Activated naive CD8-positive, alpha-beta T cell treated with anti-CD3 and anti-CD28 coated beads, Interleukin-2, amount 50 U/mL, for 24 hours (primary cell): ENCODE measurements around the gene CD151.

Source experiments
- ATAC-seq: fragments of 150-1000 bp; cut with Tn5 transposase; one replicate; pipeline ENCODE4 v1.10.0; 2021
- DNase-seq: peaks from one replicate; pipeline ENCODE4 v3.0.0; 2021
- H3K27ac Mint-ChIP-seq: one replicate; pipeline ENCODE4 v1.8.0; 2021; ENCODE audit warnings: mild to moderate bottlenecking, mixed read lengths
- H3K27me3 Mint-ChIP-seq: one replicate; pipeline ENCODE4 v1.8.0; 2021; ENCODE audit warnings: mixed read lengths
- H3K36me3 Mint-ChIP-seq: one replicate; pipeline ENCODE4 v1.8.0; 2021; ENCODE audit warnings: low read depth, mixed read lengths
- H3K4me1 Mint-ChIP-seq: one replicate; pipeline ENCODE4 v1.8.0; 2021; ENCODE audit warnings: mixed read lengths
- H3K4me3 Mint-ChIP-seq: one replicate; pipeline ENCODE4 v1.8.0; 2021; ENCODE audit warnings: mild to moderate bottlenecking, moderate library complexity, mixed read lengths
- H3K9me3 Mint-ChIP-seq: one replicate; pipeline ENCODE4 v1.8.0; 2021; ENCODE audit warnings: mixed read lengths

The CD151 gene

DNA sequence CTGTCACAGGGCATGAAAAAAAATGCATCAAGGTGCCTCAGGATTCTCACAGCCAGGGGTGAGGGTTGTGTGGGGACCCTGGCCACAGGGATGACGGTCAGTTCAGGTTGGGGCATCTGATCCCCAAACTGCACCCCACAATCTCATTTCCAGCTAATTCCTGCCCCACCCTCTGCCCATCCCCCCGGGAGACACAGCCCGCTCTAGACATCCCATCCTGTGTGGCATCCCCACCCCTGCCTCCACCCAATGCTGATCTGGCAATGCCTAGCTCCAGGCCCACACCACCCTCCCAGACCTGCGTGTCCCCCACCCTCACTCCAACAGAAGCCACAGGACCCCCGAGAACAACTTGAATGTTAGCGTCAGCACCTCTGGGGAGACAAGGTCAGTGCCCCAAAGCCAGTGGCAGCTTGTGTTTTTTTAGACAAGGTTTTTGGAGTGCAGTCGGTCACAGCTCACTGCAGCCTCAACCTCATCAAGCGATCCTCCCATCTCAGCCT lies 35.2 kb downstream of the CD151 start:
- Mint-ChIP-seq H3K36me3 (no peaks in the 10 kb centered on the region), H3K4me1 (no peaks in the 10 kb centered on the region), H3K4me3 (no peak overlapping the region), H3K27ac (no peak overlapping the region), H3K9me3 (no peaks in the 10 kb centered on the region), H3K27me3 (no peaks in the 10 kb centered on the region)
- DNase-seq = no peak
- no peak for ATAC-seq

DNA sequence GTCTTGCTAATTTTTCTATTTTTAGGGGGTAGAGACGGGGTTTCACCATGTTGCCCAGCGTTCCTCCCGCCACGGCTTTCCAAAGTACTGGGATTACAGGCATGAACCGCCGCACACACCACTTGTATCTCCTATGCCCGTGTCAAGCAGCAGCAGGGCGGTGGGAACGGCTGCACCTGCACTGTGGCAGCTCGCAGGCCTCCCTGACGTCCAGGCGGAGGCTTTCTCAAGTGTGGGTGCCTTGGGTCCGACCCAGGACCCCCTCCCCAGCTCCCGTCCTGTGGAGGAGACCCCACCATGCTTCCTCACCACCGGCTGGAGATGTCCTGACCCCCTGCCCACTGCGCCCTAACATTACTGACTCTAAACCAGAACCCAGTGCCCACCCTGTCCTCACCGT lies 35.6 kb downstream of the CD151 start:
- DNase-seq = no peak
- no peaks in the 10 kb centered on the region for H3K36me3 Mint-ChIP-seq
- no peak overlapping the region for H3K27ac Mint-ChIP-seq
- H3K4me3 Mint-ChIP-seq = no peak overlapping the region
- no peak for ATAC-seq
- no peaks in the 10 kb centered on the region for H3K4me1 Mint-ChIP-seq
- no peaks in the 10 kb centered on the region for H3K27me3 Mint-ChIP-seq
- H3K9me3 Mint-ChIP-seq = no peaks in the 10 kb centered on the region

DNA sequence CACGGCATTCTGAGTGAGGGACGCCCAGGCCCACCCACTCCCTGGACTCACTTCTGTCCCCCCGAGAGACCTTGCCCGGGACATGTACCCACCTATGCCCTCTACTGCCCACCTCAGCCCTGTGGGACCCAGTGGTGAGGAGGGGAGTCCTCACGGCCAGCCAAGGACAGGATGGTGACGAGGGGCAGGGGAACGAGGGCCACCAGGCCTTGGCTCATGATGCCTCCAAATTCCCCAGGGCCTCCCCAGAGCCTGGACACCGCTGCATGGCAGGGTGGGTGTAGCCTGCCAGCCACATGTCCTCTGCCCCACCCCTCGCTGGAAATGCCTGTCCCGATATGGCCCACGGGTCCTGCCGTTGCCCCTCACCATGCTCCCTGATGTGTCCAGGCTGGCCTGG lies 36.0 kb downstream of the CD151 start:
- Mint-ChIP-seq H3K27ac (no peak overlapping the region), H3K27me3 (no peaks in the 10 kb centered on the region), H3K4me1 (no peaks in the 10 kb centered on the region), H3K36me3 (peaks cover 4% of the 10 kb centered on the region), H3K9me3 (no peaks in the 10 kb centered on the region), H3K4me3 (no peak overlapping the region)
- ATAC-seq (no peak), DNase-seq (no peak)

DNA sequence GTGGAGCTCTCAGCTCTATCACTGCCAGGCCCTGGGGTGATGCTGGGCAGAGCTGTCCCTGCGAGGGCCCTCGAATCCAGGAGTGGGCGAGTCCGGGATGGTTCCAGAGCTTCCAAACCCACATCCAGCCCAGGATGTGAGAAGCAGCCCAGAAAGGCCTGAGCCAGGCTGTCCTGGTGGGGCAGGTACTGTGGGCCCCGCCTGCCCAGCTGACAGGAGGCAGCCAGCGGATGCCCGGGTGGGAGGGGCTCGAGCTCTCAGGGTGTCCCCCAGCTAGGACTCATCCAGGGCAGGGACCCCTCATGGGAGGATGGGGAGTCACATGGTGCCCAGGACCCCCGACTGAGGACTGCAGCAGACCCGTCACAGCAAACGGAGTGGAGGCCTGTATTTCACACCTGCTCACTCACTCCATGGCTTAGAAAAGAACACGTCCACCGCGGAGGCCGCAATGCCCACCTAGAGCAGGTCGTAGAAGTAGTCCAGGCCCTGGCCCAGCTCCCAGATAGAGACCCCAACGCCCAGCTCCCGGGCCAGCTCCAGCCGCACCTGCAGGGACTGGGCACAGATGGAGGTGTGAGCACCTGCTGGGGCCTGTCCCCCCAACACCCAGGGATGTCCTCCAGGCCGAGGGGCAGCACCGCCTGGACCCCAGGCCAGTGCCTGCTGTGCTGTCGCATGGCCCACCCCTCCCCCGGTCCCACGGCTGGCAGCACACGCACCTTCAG lies 36.8 kb downstream of the CD151 start:
- Mint-ChIP-seq H3K27me3 (no peaks in the 10 kb centered on the region), H3K4me1 (no peaks in the 10 kb centered on the region), H3K4me3 (no peak overlapping the region), H3K36me3 (peaks cover 5% of the 10 kb centered on the region), H3K9me3 (no peaks in the 10 kb centered on the region), H3K27ac (no peak overlapping the region)
- no peak for ATAC-seq
- no peak for DNase-seq

DNA sequence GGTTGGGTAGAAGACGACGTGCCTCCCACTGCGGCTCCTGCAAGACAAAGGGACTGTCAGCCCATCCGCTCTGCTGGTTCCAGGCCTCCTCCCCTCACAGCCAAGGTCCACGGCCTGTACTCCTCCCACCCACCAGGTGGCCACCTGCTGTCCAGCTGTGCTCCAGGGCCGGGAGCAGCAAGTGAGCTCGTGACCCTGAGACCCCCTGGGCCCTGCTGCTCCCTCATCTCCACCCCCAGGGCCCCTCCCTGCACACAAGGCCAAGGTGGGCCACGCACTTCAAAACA lies 37.3 kb downstream of the CD151 start:
- Mint-ChIP-seq H3K36me3 (peaks cover 5% of the 10 kb centered on the region), H3K4me1 (no peaks in the 10 kb centered on the region), H3K27me3 (no peaks in the 10 kb centered on the region), H3K4me3 (no peak overlapping the region), H3K9me3 (no peaks in the 10 kb centered on the region), H3K27ac (no peak overlapping the region)
- ATAC-seq = no peak
- no peak for DNase-seq

DNA sequence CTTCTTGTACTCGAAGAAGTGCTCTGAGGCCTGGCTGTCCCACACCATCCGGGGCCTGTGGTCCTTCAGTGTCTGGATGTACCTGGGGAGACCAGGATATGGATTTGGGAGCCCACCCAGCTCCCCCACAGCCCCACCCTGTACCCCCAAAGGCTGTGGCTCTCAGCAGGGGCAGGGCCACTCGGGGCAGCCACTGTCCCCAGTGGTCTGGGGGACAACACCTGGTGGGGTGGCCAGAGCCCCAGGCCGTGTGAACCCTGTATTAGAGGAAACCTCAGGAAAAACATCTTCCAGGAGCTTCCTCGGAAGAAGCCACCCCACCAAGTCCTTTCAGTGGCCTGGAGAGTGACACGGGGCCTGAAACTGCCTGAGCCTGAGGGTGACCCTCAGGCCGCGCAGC lies 37.7 kb downstream of the CD151 start:
- Mint-ChIP-seq H3K27me3 (no peaks in the 10 kb centered on the region), H3K27ac (no peak overlapping the region), H3K36me3 (peaks cover 5% of the 10 kb centered on the region), H3K4me1 (no peaks in the 10 kb centered on the region), H3K9me3 (no peaks in the 10 kb centered on the region), H3K4me3 (no peak overlapping the region)
- DNase-seq (no peak), ATAC-seq (no peak)

DNA sequence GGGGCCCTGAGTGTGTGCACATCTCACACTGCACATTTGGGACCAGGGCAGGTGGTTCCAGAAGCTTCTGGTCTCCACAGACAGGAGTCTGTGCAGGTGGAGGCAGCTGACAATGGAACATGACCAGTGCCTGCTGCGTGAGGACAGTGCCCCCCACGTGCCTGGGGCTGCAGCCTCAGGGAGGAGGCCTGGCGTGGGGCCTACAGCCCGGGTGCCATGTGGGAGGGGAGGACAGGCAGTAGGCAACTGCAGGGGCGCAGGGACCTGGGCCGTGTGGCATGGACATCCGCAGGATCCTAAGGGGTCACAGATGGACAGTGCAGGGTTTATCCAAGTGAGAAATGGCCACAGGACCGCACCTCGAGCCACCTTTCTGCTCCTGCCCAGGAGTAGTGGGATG lies 38.7 kb downstream of the CD151 start:
- Mint-ChIP-seq H3K36me3 (peaks cover 5% of the 10 kb centered on the region), H3K4me3 (no peak overlapping the region), H3K4me1 (no peaks in the 10 kb centered on the region), H3K9me3 (no peaks in the 10 kb centered on the region), H3K27me3 (no peaks in the 10 kb centered on the region), H3K27ac (no peak overlapping the region)
- ATAC-seq (no peak), DNase-seq (no peak)

DNA sequence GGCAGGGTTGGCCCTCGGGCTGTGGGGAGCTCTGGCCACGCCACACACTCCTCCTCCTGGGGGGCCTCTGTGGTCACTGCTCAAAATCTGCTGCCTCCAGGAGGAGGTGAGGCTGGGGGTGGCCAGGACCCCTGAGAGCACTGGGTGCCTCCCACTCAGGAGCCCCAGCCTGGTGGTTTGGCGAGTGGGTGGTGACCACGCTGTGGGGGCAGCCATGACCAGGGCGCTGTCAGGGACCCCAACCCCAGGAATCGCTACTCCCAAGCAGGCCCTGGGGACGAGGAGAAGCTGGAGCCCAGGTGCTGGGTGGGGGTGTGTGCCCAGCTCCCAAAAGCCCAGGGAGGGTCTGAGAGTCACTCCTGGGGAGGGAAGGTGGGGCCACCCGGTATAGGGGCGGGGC lies 40.0 kb downstream of the CD151 start:
- no peaks in the 10 kb centered on the region for H3K27me3 Mint-ChIP-seq
- H3K27ac Mint-ChIP-seq = no peak overlapping the region
- H3K4me1 Mint-ChIP-seq = no peaks in the 10 kb centered on the region
- no peaks in the 10 kb centered on the region for H3K9me3 Mint-ChIP-seq
- ATAC-seq (no peak), DNase-seq (no peak)
- H3K36me3 Mint-ChIP-seq = peaks cover 7% of the 10 kb centered on the region
- H3K4me3 Mint-ChIP-seq = no peak overlapping the region

DNA sequence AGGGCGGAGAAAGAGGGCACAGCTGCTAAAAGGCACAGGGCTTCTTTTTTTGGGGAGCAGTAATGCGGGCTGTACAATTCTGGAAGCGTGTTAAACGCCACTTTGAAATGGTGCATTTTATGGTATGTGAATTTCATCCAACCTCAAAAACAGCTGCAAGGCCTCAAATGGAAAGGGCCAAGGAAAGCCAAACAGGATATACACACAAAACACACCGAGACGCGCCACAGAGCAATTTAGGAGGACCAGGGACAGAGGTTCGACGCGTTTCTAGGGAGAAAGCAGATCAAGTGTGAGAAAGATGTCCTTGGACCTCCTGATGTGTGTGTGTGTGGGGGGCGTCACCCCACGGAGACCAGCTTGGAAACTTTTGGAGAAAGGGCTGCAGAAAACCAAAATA lies 41.0 kb downstream of the CD151 start:
- H3K27ac Mint-ChIP-seq = no peak overlapping the region
- no peaks in the 10 kb centered on the region for H3K27me3 Mint-ChIP-seq

DNA sequence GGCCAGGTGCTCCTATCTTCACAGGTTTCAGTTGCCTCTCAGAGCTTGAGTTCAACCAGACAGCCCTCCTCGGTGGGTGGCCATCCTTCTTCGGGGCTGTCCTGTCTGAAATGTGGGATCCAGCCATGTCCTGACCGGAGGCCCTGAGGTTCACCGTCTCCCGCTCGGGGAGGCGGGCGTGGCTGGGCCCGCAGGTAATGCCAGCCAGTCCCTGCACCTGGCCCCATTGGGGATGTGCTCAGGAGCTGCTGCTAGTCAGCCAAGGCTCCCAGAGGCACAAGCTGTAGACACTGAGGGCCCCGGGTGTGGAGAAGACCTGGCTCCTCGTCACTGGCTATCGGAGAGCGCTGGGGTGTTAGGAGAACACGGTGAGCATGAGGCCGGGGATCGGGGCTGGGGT lies 42.5 kb downstream of the CD151 start:
- Mint-ChIP-seq H3K27ac (no peak overlapping the region), H3K27me3 (no peaks in the 10 kb centered on the region), H3K4me1 (no peaks in the 10 kb centered on the region), H3K36me3 (peaks cover 12% of the 10 kb centered on the region), H3K4me3 (no peak overlapping the region), H3K9me3 (no peaks in the 10 kb centered on the region)
- no peak for ATAC-seq
- DNase-seq = no peak

More for the DNA sequence above, 41.0 kb downstream of the CD151 start:
- ATAC-seq (no peak), DNase-seq (no peak)
- Mint-ChIP-seq H3K4me1 (no peaks in the 10 kb centered on the region), H3K36me3 (peaks cover 9% of the 10 kb centered on the region), H3K9me3 (no peaks in the 10 kb centered on the region), H3K4me3 (no peak overlapping the region)

DNA sequence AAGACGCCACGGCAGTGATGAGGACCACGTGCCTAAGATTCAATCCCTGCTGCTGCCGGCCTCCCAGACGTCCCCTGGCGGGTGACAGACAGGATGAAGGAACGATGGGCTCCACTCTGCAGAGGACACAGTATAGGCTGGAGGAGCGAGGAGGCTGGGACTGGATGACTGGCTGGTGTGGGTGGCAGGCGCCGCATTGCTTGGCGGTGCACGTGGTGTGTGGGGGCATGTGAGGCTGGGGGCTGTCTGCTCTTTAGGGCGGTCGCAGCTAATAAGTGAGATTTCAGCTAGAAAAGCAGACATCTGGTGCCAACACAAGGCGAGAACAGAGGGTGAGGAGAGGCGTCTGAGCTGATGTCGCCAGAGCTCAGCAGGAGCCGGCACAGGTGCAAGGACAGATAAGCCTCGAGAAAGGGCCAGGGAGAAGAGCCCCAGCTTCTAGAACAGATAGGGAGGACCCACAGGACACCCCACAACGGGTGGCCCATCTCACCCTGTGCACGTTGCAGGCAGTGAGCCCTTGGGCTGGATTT lies 43.1 kb downstream of the CD151 start:
- ATAC-seq (no peak), DNase-seq (no peak)
- Mint-ChIP-seq H3K9me3 (no peaks in the 10 kb centered on the region), H3K4me1 (no peaks in the 10 kb centered on the region), H3K4me3 (no peak overlapping the region), H3K36me3 (peaks cover 12% of the 10 kb centered on the region), H3K27ac (no peak overlapping the region), H3K27me3 (no peaks in the 10 kb centered on the region)

DNA sequence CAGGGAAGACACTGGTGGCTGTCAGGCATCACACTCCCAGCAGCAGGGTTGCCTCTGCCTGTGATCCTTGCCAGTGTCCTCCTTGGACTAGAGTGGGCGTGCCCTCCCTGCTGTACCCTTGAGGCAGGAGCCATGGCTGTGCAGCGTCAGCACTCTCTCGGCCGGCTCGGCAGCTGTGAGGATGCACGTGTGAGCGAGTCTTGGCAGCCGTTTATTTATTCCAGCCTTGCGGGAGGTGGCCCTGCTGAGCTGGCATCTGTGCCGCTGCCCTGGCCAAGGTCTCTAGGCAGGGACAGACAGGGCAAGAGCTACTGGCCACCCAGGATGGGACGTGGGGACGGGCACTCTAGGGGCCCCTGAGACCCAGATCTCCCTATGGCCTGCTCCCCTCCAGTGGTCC lies 43.8 kb downstream of the CD151 start:
- no peak for ATAC-seq
- no peak for DNase-seq
- H3K27ac Mint-ChIP-seq = no peak overlapping the region
- H3K9me3 Mint-ChIP-seq = no peaks in the 10 kb centered on the region
- H3K27me3 Mint-ChIP-seq = no peaks in the 10 kb centered on the region
- peaks cover 12% of the 10 kb centered on the region for H3K36me3 Mint-ChIP-seq
- H3K4me3 Mint-ChIP-seq = no peak overlapping the region
- no peaks in the 10 kb centered on the region for H3K4me1 Mint-ChIP-seq

DNA sequence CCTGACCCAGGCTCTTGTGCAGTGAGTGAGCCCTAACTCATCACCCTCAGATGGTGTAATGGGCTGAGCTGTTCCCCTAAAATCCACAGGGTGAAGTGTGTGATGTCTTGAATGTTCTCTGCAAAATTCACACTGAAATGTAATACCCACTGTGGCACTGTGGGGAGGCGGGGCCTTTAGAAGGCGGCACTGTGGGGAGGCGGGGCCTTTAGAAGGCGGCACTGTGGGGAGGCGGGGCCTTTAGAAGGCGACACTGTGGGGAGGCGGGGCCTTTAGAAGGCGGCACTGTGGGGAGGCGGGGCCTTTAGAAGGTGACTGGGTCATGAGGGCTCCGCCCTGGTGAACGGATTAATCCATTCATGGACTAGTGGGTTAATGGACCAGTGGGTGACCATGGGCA lies 44.8 kb downstream of the CD151 start:
- Mint-ChIP-seq H3K36me3 (peaks cover 17% of the 10 kb centered on the region), H3K9me3 (no peaks in the 10 kb centered on the region), H3K4me3 (no peak overlapping the region), H3K4me1 (no peaks in the 10 kb centered on the region), H3K27ac (no peak overlapping the region), H3K27me3 (no peaks in the 10 kb centered on the region)
- DNase-seq (peak; percentile 35), ATAC-seq (peak; percentile 51)

DNA sequence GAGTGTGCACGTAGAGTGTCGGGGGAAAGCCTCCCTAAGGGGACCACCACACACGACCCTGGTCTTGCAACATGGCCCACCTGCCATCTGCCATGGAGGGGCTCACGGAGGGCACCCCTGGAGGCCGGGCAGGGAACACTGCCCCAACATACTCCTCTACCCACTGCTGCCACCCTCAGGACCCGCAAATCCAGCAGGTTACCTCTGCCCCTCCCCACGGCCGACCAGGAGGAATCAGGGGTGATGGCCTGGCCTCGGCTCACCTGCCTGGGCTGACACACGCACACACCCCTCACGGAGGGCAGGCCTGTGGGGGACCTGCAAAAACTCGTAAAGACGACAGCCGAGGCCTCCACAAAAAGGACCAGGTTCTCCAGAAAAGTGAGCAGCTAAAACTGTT lies 47.7 kb downstream of the CD151 start:
- DNase-seq = no peak
- Mint-ChIP-seq H3K4me3 (no peak overlapping the region), H3K4me1 (no peaks in the 10 kb centered on the region), H3K27ac (no peak overlapping the region), H3K9me3 (no peaks in the 10 kb centered on the region), H3K27me3 (no peaks in the 10 kb centered on the region), H3K36me3 (peaks cover 12% of the 10 kb centered on the region)
- ATAC-seq = no peak

DNA sequence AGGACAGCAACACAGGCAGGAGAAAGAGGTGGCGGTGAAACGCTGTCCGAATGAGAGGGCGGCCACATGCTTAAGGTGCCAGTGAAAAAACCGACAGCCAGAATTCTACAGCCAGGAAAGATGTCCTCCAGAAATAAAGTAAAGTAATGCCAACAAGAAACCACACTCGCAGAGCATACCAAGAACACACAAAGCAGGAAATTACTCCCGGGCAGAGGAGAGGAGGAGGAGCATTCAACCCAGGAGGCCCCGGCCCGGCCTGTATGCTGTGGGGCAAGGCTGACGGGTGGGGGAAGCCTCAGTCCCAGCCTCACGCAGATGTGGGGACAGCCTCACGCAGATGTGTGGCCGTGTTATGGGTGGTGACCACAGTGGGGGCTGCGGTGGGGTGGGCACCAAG lies 49.8 kb downstream of the CD151 start:
- peaks cover 14% of the 10 kb centered on the region for H3K36me3 Mint-ChIP-seq
- H3K9me3 Mint-ChIP-seq = no peaks in the 10 kb centered on the region
- no peak overlapping the region for H3K4me3 Mint-ChIP-seq
- ATAC-seq = no peak
- DNase-seq = no peak
- no peaks in the 10 kb centered on the region for H3K4me1 Mint-ChIP-seq
- H3K27ac Mint-ChIP-seq = no peak overlapping the region
- no peaks in the 10 kb centered on the region for H3K27me3 Mint-ChIP-seq

DNA sequence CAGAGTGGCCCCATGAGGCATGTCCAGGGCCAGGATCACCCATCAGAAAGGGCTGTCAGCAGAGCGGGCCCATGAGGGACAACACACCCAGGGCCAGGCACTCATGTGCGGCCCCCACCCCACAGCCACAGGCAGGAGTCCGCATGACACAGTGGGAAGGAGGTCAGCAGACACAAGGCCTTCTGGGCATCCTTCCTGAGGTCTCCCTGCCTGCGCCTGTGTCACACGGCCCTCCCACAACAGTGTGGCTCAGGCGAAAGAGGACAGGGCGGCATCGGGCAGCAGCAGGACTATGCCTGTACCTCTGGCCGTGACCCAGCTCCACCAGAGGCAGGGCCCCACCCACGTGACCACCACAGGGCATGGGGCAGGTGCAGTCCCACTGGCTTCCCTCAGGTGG lies 50.8 kb downstream of the CD151 start:
- Mint-ChIP-seq H3K9me3 (no peaks in the 10 kb centered on the region), H3K36me3 (peaks cover 16% of the 10 kb centered on the region), H3K4me3 (no peak overlapping the region), H3K27ac (no peak overlapping the region), H3K4me1 (no peaks in the 10 kb centered on the region), H3K27me3 (no peaks in the 10 kb centered on the region)
- ATAC-seq = no peak
- DNase-seq = no peak
